GM12865 (cell line): ENCODE results near the gene USP28.
A peak's percentile ranks its signal among the peaks of the same experiment; 100 is the strongest.

ENCODE experiments used
- DNase-seq: peaks from one replicate; pipeline ENCODE4 v3.0.0; 2010; ENCODE audit warnings: low read depth
- H3K4me3 ChIP-seq: 2 replicates; pipeline ENCODE4 v1.5.1; 2011; ENCODE audit warnings: mild to moderate bottlenecking, low read depth, low read length, control low read depth
- CTCF ChIP-seq: IDR thresholded peaks from 2 replicates; pipeline ENCODE4 v1.5.1; 2011; ENCODE audit warnings: low read length, control low read depth, low read depth, inconsistent platforms; ENCODE audit not compliant: insufficient read depth; ENCODE audit errors: missing control alignments

The USP28 gene

DNA sequence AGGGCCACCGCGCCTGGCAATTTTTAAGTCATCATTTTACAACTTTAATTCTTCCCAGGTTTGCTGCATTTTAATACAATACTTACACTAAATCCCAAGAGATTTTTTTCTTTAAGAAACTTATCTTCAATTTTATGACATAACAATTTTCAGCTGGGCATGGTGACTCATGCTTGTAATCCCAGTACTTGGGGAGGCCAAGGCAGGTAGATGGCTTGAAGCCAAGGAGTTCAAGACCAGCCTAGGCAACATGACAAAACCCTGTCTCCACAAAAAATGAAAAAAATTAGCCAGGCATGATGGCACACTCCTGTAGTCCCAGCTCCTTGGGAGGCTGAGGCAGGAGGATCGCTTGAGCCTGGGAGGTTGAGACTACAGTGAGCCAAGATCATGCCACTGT is 56.9 kb downstream of the USP28 start:
- no peak overlapping the region for H3K4me3 ChIP-seq
- no peak for DNase-seq

DNA sequence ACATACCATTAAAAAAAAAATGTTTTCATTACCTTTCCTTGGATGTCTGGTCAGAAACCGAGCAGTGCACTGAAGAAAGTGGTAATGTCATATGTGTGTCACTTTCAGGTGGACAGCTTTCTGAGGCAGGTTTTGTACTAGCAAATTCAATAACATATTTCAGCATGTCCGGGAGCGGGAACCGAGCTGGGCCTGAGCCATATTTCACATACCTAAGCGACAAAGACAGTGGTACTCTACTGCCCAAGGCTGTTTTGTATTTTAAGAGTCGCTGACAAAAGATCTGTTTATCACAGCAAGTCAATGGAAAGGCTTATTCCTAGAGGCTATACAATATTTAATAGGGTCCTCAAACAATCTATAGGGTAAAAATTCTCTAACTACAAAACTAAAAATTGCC is 57.7 kb downstream of the USP28 start:
- no peak overlapping the region for H3K4me3 ChIP-seq
- DNase-seq = no peak
- no peak for TF ChIP-seq CTCF

More for the DNA sequence above, 56.9 kb downstream of the USP28 start:
- no peak for TF ChIP-seq CTCF

GRCh38 chr11:113817162-113817561 is 58.2 kb downstream of the USP28 start:
- TF ChIP-seq CTCF = no peak
- DNase-seq = no peak
- H3K4me3 ChIP-seq = no peak overlapping the region

- H3K4me3 ChIP-seq = no peak overlapping the region
- no peak for DNase-seq
- no peak for TF ChIP-seq CTCF
Measured at GRCh38 chr11:113814181-113814580, 61.2 kb downstream of the USP28 start.

DNA sequence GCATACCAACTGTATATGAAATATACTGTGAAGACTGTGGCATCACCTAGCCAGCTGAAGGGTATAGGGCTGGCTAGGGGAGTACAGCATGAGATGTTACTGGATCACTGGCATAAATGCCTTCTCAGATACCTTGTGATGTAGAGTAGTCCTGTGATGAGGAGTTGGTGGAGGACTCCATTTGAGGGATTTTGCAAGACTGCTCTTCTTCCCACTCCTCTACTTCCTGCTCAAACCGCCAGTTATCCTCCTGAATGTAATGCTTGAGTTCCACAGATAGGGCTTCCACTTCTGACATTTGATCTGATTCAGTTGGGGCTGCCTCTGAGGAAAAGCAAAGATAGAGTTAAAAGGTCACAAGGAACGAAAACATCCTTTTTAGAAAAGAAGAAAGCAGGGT is 66.4 kb downstream of the USP28 start:
- DNase-seq = no peak
- no peak overlapping the region for H3K4me3 ChIP-seq
- no peak for TF ChIP-seq CTCF

DNA sequence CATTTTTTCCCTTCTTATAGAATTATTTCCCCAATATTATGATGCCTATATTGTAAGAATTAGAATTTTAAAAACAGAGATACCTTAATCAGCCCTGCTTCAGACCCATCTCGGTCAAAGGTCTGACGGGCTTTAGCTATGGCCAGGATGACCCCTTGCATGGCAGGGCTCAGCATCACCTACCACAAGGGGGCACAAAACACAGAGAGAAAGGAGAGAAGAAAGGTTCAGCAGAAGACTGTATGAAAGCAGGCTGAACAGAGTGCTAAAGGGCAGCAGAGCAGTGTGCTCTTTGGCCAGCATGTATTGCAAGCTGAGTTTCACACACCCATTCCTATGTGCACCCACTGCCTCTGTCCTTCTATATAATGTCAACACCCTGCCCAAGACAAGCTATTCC is 69.0 kb downstream of the USP28 start:
- peak; percentile 54 for TF ChIP-seq CTCF
- DNase-seq = peak; percentile 55
- H3K4me3 ChIP-seq = no peak overlapping the region

- no peak for DNase-seq
- TF ChIP-seq CTCF = no peak
- no peak overlapping the region for H3K4me3 ChIP-seq
Measured at GRCh38 chr11:113805640-113806039, 69.7 kb downstream of the USP28 start.
